Stimulated activated CD4-positive, alpha-beta T cell treated with anti-CD3 and anti-CD28 coated beads, Interleukin-4, amount 100 ng/mL, for 1 hour (primary cell): Measurements from ENCODE around the gene DDX25.
A peak's percentile ranks its signal among the peaks of the same experiment; 100 is the strongest.
"Not testable (repeated sequence)": the region's sequence is repeated elsewhere in the genome, so short reads cannot be mapped to it uniquely, and the experiment has no call there.

ENCODE experiments used
- DNase-seq: peaks from one replicate; pipeline ENCODE4 v3.0.0-alpha.2; 2020

Gene DDX25

GRCh38 chr11:125910226-125910849, 6.0 kb downstream of the DDX25 start:
- no peak for DNase-seq

DNA sequence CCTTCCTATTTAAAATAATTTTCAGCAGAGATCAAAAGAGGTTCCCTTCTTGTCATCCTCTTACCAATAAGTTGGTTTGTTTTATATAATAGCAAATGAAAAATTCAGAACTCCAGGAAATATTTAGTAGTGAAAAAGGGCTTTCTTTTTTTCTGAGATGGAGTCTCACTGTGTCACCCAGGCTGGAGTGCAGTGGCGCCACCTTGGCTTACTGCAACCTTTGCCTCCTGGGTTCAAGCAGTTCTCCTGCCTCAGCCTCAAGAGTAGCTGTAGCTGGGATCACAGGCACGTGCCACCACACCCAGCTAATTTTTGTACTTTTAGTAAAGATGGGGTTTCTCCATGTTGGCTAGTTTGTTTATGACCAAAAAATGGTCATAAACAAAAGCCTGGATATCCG, 10.3 kb downstream of the DDX25 start:
- not testable (repeated sequence) for DNase-seq

DNA sequence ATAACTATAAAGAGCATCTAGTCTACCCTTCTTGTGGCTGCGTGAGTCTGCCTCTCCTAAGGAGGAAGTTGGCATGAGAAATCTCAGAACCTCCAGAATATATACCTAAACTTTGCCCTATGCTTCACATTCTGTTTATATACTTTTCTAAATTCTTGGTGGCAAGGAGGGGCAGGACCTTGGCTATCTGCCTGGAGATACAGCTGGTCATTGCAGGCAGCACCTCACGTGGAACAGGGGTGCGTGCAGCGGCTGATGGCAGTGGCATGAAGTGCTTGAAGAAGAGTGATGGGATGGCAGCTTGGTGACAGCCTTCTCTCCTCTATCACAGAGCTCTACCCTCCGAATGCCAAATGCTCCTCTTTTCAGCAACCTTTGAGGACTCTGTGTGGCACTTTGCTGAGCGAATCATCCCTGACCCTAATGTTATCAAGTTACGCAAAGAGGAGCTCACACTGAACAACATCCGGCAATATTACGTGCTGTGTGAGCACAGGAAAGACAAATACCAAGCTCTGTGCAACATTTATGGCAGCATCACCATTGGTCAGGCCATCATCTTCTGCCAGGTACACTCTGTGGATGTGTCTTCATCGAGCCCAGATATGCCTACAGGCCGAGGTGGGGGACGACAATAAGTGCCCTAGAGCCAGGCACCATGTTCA, 12.5 kb downstream of the DDX25 start:
- no peak for DNase-seq

- DNase-seq, result no peak
Observed at GRCh38 chr11:125918140-125918840, 14.0 kb downstream of the DDX25 start.

- DNase-seq, result no peak
Observed at GRCh38 chr11:125921042-125921441, 16.7 kb downstream of the DDX25 start.

GRCh38 chr11:125922156-125922555, 17.8 kb downstream of the DDX25 start:
- no peak for DNase-seq

DNA sequence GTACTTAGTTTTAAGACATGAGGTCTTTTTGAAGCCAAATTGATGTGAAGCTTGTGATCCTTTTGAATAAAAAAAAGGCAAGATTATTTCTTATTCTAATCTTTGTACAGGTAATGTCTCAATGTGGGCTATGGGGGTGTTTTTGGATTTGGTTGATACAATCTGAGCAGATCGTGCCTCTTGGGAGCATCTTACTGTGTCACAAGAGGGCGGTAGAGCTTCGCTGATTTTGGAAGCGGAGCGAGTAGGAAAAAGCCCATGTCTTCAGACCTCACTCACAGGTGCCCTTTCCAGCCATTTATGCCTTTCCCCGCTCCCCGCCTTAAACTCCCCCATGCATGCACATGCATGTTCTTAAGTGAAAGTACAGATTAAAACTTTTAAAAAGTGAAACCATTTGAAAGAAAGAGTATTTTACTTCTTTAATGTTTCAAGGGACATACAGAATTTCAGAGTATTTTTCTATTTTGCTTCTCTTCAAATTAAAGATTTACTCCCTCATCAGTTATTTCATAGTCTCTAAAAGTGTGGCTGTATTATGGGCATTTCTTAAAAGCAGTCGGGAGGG, 18.8 kb downstream of the DDX25 start:
- peak; percentile 43 for DNase-seq

DNA sequence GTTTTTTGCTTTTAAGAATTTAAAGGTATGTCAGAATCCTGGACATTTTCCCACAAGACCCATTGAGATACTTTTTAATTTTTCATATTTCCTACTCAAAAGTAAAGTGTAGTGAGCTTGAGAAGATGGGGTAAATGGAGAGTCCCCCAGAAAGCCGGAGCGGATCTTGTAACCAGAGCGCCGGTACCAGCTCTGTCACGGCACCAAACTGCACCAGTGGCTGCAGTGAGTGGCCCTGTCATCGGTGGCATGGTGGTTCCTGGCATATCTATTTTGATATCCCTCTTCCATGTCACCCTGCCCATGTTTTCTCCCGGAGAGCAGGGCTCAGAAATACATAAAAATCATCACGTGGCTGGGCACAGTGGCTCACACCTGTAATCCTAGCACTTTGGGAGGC, 19.3 kb downstream of the DDX25 start:
- no peak for DNase-seq

DNA sequence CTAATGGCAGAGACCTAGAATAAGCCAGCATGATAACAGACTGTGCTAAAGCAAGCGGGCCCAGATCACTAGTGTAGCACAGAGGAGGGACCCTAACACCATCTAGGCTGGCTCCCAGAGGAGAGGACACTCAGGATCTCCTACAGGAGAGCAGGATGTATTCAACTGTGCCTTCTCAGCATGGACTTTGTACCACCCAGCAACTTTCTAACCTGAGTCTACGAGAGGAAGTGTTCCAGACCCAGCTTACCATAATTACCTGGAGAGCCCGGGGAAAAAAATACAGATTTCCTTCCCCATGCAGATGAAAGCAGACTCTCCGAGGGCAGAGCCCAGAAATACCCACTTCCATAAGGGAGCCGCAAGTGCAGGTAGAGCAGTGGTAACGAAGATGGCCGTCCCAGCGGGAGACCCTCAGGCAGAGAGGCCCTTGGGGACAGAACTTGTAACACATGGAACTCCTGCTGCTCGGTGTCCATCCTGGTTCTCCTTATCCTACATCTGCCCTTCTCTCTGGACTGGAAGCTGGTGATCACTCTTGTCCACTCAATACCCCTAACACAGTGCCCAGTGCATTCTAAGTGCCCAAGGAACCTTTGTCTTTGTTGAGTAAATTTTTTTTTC, 20.2 kb downstream of the DDX25 start:
- DNase-seq, result no peak

- no peak for DNase-seq
Observed at GRCh38 chr11:125925247-125925740, 21.0 kb downstream of the DDX25 start.

DNA sequence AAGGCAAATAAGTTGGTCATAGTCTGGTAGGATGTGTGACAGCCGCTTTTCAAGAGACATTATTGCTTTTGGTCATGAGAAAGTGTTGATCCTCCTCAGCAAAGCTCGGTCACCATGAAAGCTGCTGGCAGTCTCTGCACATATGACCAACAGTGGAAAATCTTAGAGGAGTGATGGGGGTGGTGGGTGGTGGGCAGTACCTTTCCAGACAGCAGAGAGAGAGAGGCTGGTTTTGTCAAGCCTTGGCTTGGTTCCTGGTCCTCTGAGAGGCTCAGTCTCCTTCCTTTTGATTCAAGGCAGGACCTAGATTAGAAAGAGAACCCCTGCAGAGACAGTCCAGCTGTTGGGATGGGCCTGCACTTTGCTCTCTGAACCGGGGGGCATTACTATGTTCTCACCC, 21.5 kb downstream of the DDX25 start:
- no peak for DNase-seq

DNA sequence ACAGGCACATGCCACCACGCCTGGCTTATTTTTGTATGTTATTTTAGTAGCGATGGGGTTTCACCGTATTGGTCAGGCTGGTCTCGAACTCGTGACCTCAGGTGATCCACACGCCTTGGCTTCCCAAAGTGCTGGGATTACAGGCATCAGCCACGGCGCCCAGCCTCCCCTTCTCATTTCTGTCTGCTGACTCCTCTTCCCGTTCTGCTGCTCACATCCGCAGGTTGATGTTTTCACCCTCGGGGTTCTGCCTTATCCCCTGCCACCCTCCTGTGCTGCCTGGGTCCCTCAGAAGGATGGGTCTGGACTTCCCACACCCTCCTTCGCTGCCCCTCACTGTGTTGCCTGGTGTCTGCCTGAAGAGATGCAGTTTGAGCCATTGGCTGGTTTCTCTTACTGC, 22.4 kb downstream of the DDX25 start:
- no peak for DNase-seq

- DNase-seq, result no peak
Observed at GRCh38 chr11:125929445-125930075, 25.3 kb downstream of the DDX25 start.

- DNase-seq, result no peak
Observed at GRCh38 chr11:125930076-125930450, 25.8 kb downstream of the DDX25 start.

DNA sequence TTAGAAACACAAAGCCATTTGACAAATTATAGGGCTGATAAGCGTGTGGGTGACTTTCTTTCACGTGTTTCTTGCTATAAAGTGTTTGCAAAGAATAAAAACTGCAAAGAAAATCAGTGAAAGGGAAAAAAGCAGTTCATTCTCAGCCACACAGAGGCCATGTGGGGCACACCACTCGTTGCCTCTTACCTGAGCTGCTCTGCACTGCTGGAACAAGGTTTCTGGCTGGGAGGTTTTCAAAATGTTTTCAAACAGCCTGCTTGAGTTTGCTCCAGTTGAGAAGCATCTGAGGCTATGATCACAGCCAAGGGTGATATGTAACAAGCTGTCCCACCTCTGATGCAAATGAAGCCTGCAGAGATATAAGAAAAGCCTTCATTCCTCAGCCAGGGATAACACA, 26.8 kb downstream of the DDX25 start:
- DNase-seq, result no peak

- no peak for DNase-seq
Observed at GRCh38 chr11:125931668-125932067, 27.4 kb downstream of the DDX25 start.

DNA sequence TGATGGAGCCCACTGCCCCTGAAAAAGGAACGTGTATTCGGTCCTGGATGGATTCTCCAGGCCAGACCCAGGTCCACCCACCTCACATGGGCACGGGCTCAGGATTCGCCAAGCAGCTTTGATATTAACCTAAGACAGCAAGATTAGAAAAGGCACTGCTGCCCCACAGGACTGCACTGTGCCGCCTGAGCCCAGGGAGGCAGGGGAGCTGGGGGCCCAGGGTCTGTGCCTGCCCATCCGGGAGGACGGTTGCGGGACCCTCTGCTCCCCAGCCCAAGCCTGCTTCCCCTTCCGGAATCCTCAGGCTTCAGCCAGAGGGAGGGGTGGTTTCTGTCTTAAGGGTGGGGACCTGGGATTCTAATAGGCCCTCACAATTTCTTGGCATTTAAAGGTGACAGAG, 28.0 kb downstream of the DDX25 start:
- DNase-seq, result no peak

- DNase-seq, result no peak
Observed at GRCh38 chr11:125933030-125933813, 28.9 kb downstream of the DDX25 start.

- DNase-seq, result no peak
Observed at GRCh38 chr11:125934473-125934872, 30.2 kb downstream of the DDX25 start.

DNA sequence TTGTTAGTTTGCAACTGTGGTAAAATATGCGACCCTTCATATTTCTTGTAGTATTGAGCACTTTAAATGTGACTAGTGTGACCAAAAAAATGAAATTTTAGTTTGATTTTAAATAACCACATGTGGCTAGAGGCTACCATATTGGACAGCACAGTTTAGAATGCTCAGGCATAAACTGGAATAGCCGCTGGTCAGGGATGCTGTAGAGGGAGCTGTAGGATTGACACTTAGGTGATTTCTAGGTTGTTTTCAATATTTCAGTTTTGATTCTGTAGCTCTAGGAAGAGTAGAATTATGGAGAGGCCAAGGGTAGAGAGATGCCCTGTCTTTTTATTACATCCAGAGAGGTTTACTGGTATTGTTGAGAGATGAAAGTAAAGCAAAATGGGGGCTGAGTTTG, 30.7 kb downstream of the DDX25 start:
- DNase-seq, result no peak

GRCh38 chr11:125935618-125936199, 31.4 kb downstream of the DDX25 start:
- no peak for DNase-seq

DNA sequence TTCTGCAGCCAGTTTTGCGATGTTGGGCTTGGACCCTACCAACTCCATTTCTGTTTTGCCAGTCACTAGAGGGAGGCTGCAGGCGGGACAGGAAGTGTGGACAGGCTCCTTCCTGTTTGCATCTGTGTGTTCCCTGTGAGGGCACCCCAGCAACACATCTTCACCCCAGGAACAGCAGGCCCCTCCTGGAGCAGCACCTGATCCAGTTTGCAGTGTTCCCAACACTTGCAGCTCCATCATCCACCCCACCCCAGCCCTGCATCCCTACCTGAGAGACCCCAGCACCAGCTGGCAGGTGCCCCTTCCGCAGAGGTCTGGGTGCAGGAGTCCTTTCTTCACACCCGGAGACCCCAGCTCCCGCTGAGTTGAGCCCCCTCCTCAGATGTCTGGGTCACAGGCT, 34.1 kb downstream of the DDX25 start:
- no peak for DNase-seq
